HepG2 (cell line): ENCODE results near the gene NEK6. TPM values are rescaled to one million over a fixed set of nuclear protein-coding genes. Genes with fewer than 3 reads are reported as not detected.
A peak's percentile ranks its signal among the peaks of the same experiment; 100 is the strongest.

Experiments
- CREB1 ChIP-seq, 2 experiments: fragments of 450-650 bp in 1 of 2; IDR thresholded peaks; 2 replicates each; pipeline ENCODE4 v1.6.1; 2016 to 2017; ENCODE audit warnings: control low read depth in 1 of 2, mild to moderate bottlenecking in 1 of 2, missing compliant biosample characterization in 1 of 2, missing genetic modification characterization in 1 of 2
- DNMT3B ChIP-seq: conservative IDR thresholded peaks from 2 replicates; pipeline ENCODE4 v1.6.1; 2016; ENCODE audit warnings: missing biosample characterization, control low read depth
- ETV5 ChIP-seq: IDR thresholded peaks from 2 replicates; pipeline ENCODE4 v1.6.1; 2018; ENCODE audit warnings: missing biosample characterization, missing genetic modification reagents, inconsistent platforms, borderline replicate concordance
- HNF4A ChIP-seq: sonication (generic); formaldehyde crosslinking; IDR thresholded peaks from 2 replicates; pipeline ENCODE4 v1.4.0; 2020; ENCODE audit warnings: missing genetic modification reagents
- MTERF4 ChIP-seq: sonication (generic); formaldehyde crosslinking; IDR thresholded peaks from 2 replicates; pipeline ENCODE4 v1.8.0; 2023; ENCODE audit warnings: mild to moderate bottlenecking, missing genetic modification reagents
- PRDM10 ChIP-seq: sonication (generic); formaldehyde crosslinking; IDR thresholded peaks from 2 replicates; pipeline ENCODE4 v1.4.0; 2020; ENCODE audit warnings: low read depth, missing genetic modification reagents
- ZBTB25 ChIP-seq: IDR thresholded peaks from 2 replicates; pipeline ENCODE4 v1.6.1; 2018; ENCODE audit warnings: missing genetic modification reagents
- ZNF451 ChIP-seq: sonication (generic); formaldehyde crosslinking; IDR thresholded peaks from 2 replicates; pipeline ENCODE4 v1.5.0; 2020; ENCODE audit warnings: mild to moderate bottlenecking, missing genetic modification reagents
- ZSCAN29 ChIP-seq: sonication (generic); formaldehyde crosslinking; conservative IDR thresholded peaks from 2 replicates; pipeline ENCODE4 v1.4.0; 2020; ENCODE audit warnings: mild to moderate bottlenecking, missing genetic modification reagents
- polyA plus RNA-seq, 8 experiments: library from polyadenylated mRNA; depleted of rRNA in 3 of 8; stranded (reverse) in 7 of 8; unstranded in 1 of 8; fragments of >200 nt; fragmentation: Illumina TruSeq in 4 of 8; extraction: Trizol in 4 of 8; gene quantifications; 2 replicates each; pipeline versions ENCODE4 v1.2.1 to v1.2.3, GENCODE V29; 2011 to 2016; ENCODE audit warnings: low read depth in 4 of 8, missing spikeins in 1 of 8, mixed read lengths in 1 of 8; ENCODE audit not compliant: insufficient read depth in 1 of 8
- total RNA-seq, 5 experiments: library from RNA; depleted of rRNA; stranded (reverse); fragments of >200 nt; fragmentation: Illumina TruSeq; extraction: Trizol; gene quantifications; 2 replicates each; pipeline ENCODE4 v1.2.3, GENCODE V29; 2016; ENCODE audit warnings: low read depth in 1 of 5
- TF ChIP-seq, protein P1 (sequence below): IDR thresholded peaks from 2 replicates; pipeline ENCODE4 v1.6.1; 2016; ENCODE audit warnings: low read depth, borderline replicate concordance

The NEK6 gene
- total and polyA plus RNA-seq, 2 of the 13 experiments (the other 11 are each of a cell fraction or from before 2014, with no cell fraction given): 30.4 to 119 TPM

DNA sequence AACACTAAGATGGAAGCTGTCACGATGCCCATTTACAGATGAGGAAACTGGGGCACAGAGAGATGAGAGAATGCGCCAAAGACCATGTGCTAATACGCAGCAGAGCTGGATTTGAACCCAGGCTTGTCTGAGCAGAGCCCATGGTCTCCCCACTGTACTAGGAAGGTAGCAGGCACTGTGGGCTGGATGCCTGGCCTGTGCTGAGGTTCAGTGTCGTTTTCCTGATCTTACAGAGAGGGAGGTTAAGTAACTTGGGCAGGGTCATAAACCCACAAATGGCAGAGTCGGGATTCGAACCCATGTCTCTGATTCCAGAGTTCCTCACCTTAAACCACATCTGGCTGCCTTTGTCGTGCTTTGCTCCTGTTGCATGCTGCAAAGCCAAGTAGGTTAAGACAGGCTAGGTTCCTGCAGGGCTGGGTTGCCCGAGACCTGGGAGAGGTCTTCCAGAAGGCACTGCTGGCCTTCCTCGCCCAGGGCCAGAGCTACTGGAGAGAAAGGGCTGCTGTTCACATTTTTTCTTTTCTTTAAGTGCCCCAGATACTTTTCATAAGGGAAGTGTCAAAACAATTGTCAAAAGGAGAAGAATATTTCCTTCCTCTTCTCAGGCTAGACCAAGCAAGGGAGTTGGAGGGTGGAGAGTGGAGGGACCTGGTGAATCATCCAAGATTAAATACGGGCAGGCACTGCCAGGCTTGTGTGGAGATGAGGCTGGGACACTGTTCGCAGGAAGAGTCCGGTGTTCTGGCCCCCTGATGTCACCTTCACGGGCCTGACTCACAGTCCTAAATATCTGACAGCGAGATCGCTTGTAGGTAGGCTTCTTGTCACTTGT, 3.2 kb downstream of the NEK6 start (continued):
- TF ChIP-seq CREB1 (IDR thresholded peaks at IDR 0.05) (no peak), CREB1 (CRISPR knock-in tag; IDR thresholded peaks at IDR 0.05) (no peak), MTERF4 (CRISPR knock-in tag) (peak; percentile 16; the same call in 1 of the 2 replicates), ZSCAN29 (CRISPR knock-in tag) (0 out of 2 replicates have a peak, but pooled peaks have one; percentile 37), ZNF451 (CRISPR knock-in tag) (no peak), ZBTB25 (CRISPR knock-in tag) (no peak), DNMT3B (CRISPR knock-in tag) (no peak), HNF4A (CRISPR knock-in tag) (no peak), ETV5 (CRISPR knock-in tag) (no peak), PRDM10 (CRISPR knock-in tag) (0 out of 2 replicates have a peak, but pooled peaks have one; percentile 41)
- TF ChIP-seq, protein P1, sequence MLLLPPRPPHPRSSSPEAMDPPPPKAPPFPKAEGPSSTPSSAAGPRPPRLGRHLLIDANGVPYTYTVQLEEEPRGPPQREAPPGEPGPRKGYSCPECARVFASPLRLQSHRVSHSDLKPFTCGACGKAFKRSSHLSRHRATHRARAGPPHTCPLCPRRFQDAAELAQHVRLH (CRISPR knock-in tag): no peak
- TF ChIP-seq, all 625 proteins: peak for 8
